ENCODE results near the gene OR2F2.

The OR2F2 gene

GRCh38 chr7:143914938-143915652 lies 19.9 kb upstream of the OR2F2 start:
- no peak for DNase-seq (ENCODE audit: low read depth)

GRCh38 chr7:143924851-143925250 lies 10.2 kb upstream of the OR2F2 start:
- DNase-seq (ENCODE audit: low read depth) = no peak

GRCh38 chr7:143929224-143929920 lies 5.7 kb upstream of the OR2F2 start:
- no peak for DNase-seq (ENCODE audit: low read depth)

- DNase-seq (ENCODE audit: low read depth) = no peak
Measured at GRCh38 chr7:143931739-143932138, 3.3 kb upstream of the OR2F2 start.

GRCh38 chr7:143936087-143937009 lies 1.3 kb downstream of the OR2F2 start:
- no peak for DNase-seq (ENCODE audit: low read depth)

- no peak for DNase-seq (ENCODE audit: low read depth)
Measured at GRCh38 chr7:143938379-143939243, 3.6 kb downstream of the OR2F2 start.

GRCh38 chr7:143945423-143945822 lies 10.4 kb downstream of the OR2F2 start:
- no peak for DNase-seq (ENCODE audit: low read depth)

- no peak for DNase-seq (ENCODE audit: low read depth)
Measured at GRCh38 chr7:143947111-143947510, 12.1 kb downstream of the OR2F2 start.

GRCh38 chr7:143948733-143949132 lies 13.7 kb downstream of the OR2F2 start:
- no peak for DNase-seq (ENCODE audit: low read depth)

GRCh38 chr7:143953421-143953820 lies 18.4 kb downstream of the OR2F2 start:
- no peak for DNase-seq (ENCODE audit: low read depth)

- DNase-seq (ENCODE audit: low read depth) = no peak
Measured at GRCh38 chr7:143954135-143954534, 19.1 kb downstream of the OR2F2 start.

- DNase-seq (ENCODE audit: low read depth) = no peak
Measured at GRCh38 chr7:143954544-143954943, 19.5 kb downstream of the OR2F2 start, which contains the start of gene OR2F1. Gene OR2F1 (plus strand): TSS chr7:143954844. CDS start chr7:143959971, 5,127 bp downstream.

- DNase-seq (ENCODE audit: low read depth) = no peak
Measured at GRCh38 chr7:143958781-143959180, 23.7 kb downstream of the OR2F2 start.

- DNase-seq (ENCODE audit: low read depth) = no peak
Measured at GRCh38 chr7:143960813-143961610, 26.0 kb downstream of the OR2F2 start.

GRCh38 chr7:143965280-143965679 lies 30.2 kb downstream of the OR2F2 start:
- DNase-seq (ENCODE audit: low read depth) = no peak

- DNase-seq (ENCODE audit: low read depth) = no peak
Measured at GRCh38 chr7:143967398-143967797, 32.4 kb downstream of the OR2F2 start.

GRCh38 chr7:143973870-143974416 lies 38.9 kb downstream of the OR2F2 start:
- DNase-seq (ENCODE audit: low read depth) = no peak

GRCh38 chr7:143974459-143974858 lies 39.4 kb downstream of the OR2F2 start:
- DNase-seq (ENCODE audit: low read depth) = no peak

GRCh38 chr7:143975617-143976016 lies 40.6 kb downstream of the OR2F2 start:
- no peak for DNase-seq (ENCODE audit: low read depth)

GRCh38 chr7:143978585-143978984 lies 43.6 kb downstream of the OR2F2 start:
- DNase-seq (ENCODE audit: low read depth) = no peak

All from stimulated activated CD8-positive, alpha-beta memory T cell treated with anti-CD3 and anti-CD28 coated beads, Interleukin-12 subunit alpha, Interleukin-12 subunit beta, amount 100 ng/mL, for 4 hours (primary cell).